ENCODE measurements around the gene AMMECR1. TPM values are rescaled to one million over a fixed set of nuclear protein-coding genes. Genes with fewer than 3 reads are reported as not detected.

The AMMECR1 gene
- total RNA-seq, 1 experiment from 2014 or later = 15.0 TPM

DNA sequence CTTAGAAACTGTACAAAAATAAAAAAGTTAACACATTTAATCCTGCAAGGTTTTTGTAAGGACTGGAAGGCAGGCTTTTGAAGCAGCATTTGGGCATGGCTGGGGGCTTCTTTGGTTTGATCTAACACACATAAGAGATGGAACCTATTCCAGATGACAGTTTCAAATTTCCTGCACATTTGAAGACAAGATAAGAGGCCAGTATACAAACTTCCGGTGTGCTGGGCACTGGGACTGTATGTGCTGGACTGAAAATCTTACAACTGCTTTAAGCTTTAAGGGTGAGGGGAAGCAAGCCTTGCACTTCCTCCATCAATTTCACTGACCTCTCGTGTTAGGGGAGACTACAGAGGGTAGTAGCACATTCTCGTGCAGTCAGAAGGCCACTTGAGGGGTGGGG is 122.9 kb downstream of the AMMECR1 start:
- TF ChIP-seq, protein P1, sequence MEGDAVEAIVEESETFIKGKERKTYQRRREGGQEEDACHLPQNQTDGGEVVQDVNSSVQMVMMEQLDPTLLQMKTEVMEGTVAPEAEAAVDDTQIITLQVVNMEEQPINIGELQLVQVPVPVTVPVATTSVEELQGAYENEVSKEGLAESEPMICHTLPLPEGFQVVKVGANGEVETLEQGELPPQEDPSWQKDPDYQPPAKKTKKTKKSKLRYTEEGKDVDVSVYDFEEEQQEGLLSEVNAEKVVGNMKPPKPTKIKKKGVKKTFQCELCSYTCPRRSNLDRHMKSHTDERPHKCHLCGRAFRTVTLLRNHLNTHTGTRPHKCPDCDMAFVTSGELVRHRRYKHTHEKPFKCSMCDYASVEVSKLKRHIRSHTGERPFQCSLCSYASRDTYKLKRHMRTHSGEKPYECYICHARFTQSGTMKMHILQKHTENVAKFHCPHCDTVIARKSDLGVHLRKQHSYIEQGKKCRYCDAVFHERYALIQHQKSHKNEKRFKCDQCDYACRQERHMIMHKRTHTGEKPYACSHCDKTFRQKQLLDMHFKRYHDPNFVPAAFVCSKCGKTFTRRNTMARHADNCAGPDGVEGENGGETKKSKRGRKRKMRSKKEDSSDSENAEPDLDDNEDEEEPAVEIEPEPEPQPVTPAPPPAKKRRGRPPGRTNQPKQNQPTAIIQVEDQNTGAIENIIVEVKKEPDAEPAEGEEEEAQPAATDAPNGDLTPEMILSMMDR (IDR thresholded peaks at IDR 0.05) = no peak
- TF ChIP-seq POLR2AphosphoS5 (IDR thresholded peaks at IDR 0.05; ENCODE audit: low read depth, low read length) (no peak), SIN3A (IDR thresholded peaks at IDR 0.05; ENCODE audit: borderline replicate concordance, insufficient read depth, low read depth, low read length) (no peak), TCF7L2 (IDR thresholded peaks at IDR 0.05; ENCODE audit: low read depth, low read length) (no peak)
- TF ChIP-seq, protein P2, sequence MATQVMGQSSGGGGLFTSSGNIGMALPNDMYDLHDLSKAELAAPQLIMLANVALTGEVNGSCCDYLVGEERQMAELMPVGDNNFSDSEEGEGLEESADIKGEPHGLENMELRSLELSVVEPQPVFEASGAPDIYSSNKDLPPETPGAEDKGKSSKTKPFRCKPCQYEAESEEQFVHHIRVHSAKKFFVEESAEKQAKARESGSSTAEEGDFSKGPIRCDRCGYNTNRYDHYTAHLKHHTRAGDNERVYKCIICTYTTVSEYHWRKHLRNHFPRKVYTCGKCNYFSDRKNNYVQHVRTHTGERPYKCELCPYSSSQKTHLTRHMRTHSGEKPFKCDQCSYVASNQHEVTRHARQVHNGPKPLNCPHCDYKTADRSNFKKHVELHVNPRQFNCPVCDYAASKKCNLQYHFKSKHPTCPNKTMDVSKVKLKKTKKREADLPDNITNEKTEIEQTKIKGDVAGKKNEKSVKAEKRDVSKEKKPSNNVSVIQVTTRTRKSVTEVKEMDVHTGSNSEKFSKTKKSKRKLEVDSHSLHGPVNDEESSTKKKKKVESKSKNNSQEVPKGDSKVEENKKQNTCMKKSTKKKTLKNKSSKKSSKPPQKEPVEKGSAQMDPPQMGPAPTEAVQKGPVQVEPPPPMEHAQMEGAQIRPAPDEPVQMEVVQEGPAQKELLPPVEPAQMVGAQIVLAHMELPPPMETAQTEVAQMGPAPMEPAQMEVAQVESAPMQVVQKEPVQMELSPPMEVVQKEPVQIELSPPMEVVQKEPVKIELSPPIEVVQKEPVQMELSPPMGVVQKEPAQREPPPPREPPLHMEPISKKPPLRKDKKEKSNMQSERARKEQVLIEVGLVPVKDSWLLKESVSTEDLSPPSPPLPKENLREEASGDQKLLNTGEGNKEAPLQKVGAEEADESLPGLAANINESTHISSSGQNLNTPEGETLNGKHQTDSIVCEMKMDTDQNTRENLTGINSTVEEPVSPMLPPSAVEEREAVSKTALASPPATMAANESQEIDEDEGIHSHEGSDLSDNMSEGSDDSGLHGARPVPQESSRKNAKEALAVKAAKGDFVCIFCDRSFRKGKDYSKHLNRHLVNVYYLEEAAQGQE (IDR thresholded peaks at IDR 0.05; ENCODE audit: insufficient read depth in 1 of 2, low read depth in 2 of 2, low read length in 1 of 2) = no peak
- ATAC-seq = no peak
- no peak for DNase-seq (ENCODE audit: low read depth, low spot score)
- Histone ChIP-seq H3K27me3 (ENCODE audit: control insufficient read depth, insufficient read depth, low read length) (no peaks in the 10 kb centered on the region), H3K4me3 (ENCODE audit: low read depth in 2 of 2, low read length in 2 of 2) (no peak overlapping the region), H3K27ac (ENCODE audit: low read length) (no peak overlapping the region), H3K36me3 (ENCODE audit: control insufficient read depth, insufficient read depth, low read length) (no peaks in the 10 kb centered on the region), H3K9me3 (ENCODE audit: control insufficient read depth, insufficient read depth, low read depth, low read length) (no peaks in the 10 kb centered on the region), H3K4me1 (ENCODE audit: control insufficient read depth, insufficient read depth, low read length) (no peaks in the 10 kb centered on the region)
- BruUV-seq (replicated peaks) = no TSS peak
- POLR2A ChIA-PET = no interaction called here
- intact Hi-C loops (cut with micrococcal nuclease; ENCODE audit: unreplicated experiment) (no loop called here), in situ Hi-C loops (cut with HindIII; ENCODE audit: low pct_unique_long_range_greater_than_20kb, low sequenced_read_pairs) (no loop called here)
- CTCF ChIA-PET = interaction anchor here (0.6 kb wide), 1 partner anchor 342 kb away, joined by 3 read pairs; no protein-coding TSS in a partner anchor

DNA sequence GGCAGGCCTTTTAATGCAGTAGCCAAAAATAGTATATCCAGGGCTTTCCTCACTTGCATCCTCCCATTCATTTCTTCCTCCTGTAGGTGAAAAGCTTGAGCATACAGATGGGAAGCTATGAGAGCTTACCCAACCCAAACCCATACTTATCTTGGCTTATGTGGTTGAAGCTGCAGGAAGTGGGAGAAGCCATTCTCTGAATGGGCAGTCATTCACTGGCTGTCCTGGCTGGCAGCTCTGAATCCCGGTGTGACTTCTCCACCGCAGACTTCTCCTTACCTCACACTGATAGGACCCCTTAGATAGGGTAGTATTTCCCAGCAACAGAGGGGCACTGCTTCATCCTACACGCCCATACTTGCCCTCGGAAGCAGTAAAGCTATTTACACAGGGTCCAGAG is 125.4 kb downstream of the AMMECR1 start:
- no peak overlapping the region for H3K4me3 ChIP-seq (ENCODE audit: low read depth in 2 of 2, low read length in 2 of 2)
- no TSS peak for BruUV-seq (replicated peaks)
- no peaks in the 10 kb centered on the region for H3K36me3 ChIP-seq (ENCODE audit: control insufficient read depth, insufficient read depth, low read length)
- no peaks in the 10 kb centered on the region for H3K9me3 ChIP-seq (ENCODE audit: control insufficient read depth, insufficient read depth, low read depth, low read length)
- ATAC-seq = no peak
- TF ChIP-seq, protein P2 (IDR thresholded peaks at IDR 0.05; ENCODE audit: insufficient read depth in 1 of 2, low read depth in 2 of 2, low read length in 1 of 2) = no peak
- TF ChIP-seq, protein P1 (IDR thresholded peaks at IDR 0.05) = no peak
- TF ChIP-seq POLR2AphosphoS5 (IDR thresholded peaks at IDR 0.05; ENCODE audit: low read depth, low read length) (no peak), SIN3A (IDR thresholded peaks at IDR 0.05; ENCODE audit: borderline replicate concordance, insufficient read depth, low read depth, low read length) (no peak), TCF7L2 (IDR thresholded peaks at IDR 0.05; ENCODE audit: low read depth, low read length) (no peak)
- CTCF ChIA-PET = no interaction called here
- intact Hi-C loops (cut with micrococcal nuclease; ENCODE audit: unreplicated experiment) = no loop called here
- H3K4me1 ChIP-seq (ENCODE audit: control insufficient read depth, insufficient read depth, low read length) = no peaks in the 10 kb centered on the region
- POLR2A ChIA-PET = interaction anchor here (0.6 kb wide), 1 partner anchor 356 kb away, joined by 5 read pairs; no protein-coding TSS in a partner anchor
- no peaks in the 10 kb centered on the region for H3K27me3 ChIP-seq (ENCODE audit: control insufficient read depth, insufficient read depth, low read length)
- H3K27ac ChIP-seq (ENCODE audit: low read length) = no peak overlapping the region
- in situ Hi-C loops (cut with HindIII; ENCODE audit: low pct_unique_long_range_greater_than_20kb, low sequenced_read_pairs) = no loop called here
- no peak for DNase-seq (ENCODE audit: low read depth, low spot score)

All from Panc1 (cell line).